HEK293T (cell line): Measurements from ENCODE around the gene KLK6.

Experiments used
- BHLHE40 ChIP-seq: fragments of 450-650 bp; IDR thresholded peaks from 2 replicates; pipeline ENCODE4 v1.6.1; 2016; ENCODE audit warnings: mild to moderate bottlenecking, moderate library complexity, borderline replicate concordance
- ELF4 ChIP-seq: fragments of 450-650 bp; IDR thresholded peaks from 2 replicates; pipeline ENCODE4 v1.6.1; 2017; ENCODE audit warnings: antibody characterized with exemption
- FOXK2 ChIP-seq: fragments of 450-650 bp; IDR thresholded peaks from 2 replicates; pipeline ENCODE4 v1.6.1; 2016; ENCODE audit warnings: mild to moderate bottlenecking
- FOXM1 ChIP-seq: fragments of 450-650 bp; IDR thresholded peaks from 2 replicates; pipeline ENCODE4 v1.6.1; 2017; ENCODE audit warnings: mild to moderate bottlenecking, borderline replicate concordance
- L3MBTL2 ChIP-seq: fragments of 450-650 bp; conservative IDR thresholded peaks from 2 replicates; pipeline ENCODE4 v1.6.1; 2016; ENCODE audit warnings: mild to moderate bottlenecking
- LEF1 ChIP-seq: fragments of 450-650 bp; IDR thresholded peaks from 2 replicates; pipeline ENCODE4 v1.6.1; 2017; ENCODE audit warnings: mild to moderate bottlenecking, borderline replicate concordance
- NFRKB ChIP-seq: fragments of 450-650 bp; IDR thresholded peaks from 2 replicates; pipeline ENCODE4 v1.6.1; 2016; ENCODE audit warnings: mild to moderate bottlenecking, moderate library complexity
- PKNOX1 ChIP-seq: fragments of 450-650 bp; IDR thresholded peaks from 2 replicates; pipeline ENCODE4 v1.6.1; 2016
- SP1 ChIP-seq: fragments of 450-650 bp; IDR thresholded peaks from 2 replicates; pipeline ENCODE4 v1.6.1; 2017
- SUZ12 ChIP-seq: fragments of 450-650 bp; IDR thresholded peaks from 2 replicates; pipeline ENCODE4 v1.6.1; 2016; ENCODE audit warnings: mild to moderate bottlenecking
- TARDBP ChIP-seq: fragments of 450-650 bp; IDR thresholded peaks from 2 replicates; pipeline ENCODE4 v1.6.1; 2016
- ZNF384 ChIP-seq: fragments of 450-650 bp; IDR thresholded peaks from 2 replicates; pipeline ENCODE4 v1.6.1; 2016

GRCh38 chr19:50974702-50975556 is 5.5 kb upstream of the KLK6 start:
- no peak for TF ChIP-seq L3MBTL2
- TF ChIP-seq SUZ12 = no peak
- TF ChIP-seq BHLHE40 = no peak
- no peak for TF ChIP-seq FOXK2
- TF ChIP-seq ZNF384 = no peak
- TF ChIP-seq PKNOX1 = no peak
- TF ChIP-seq FOXM1 = no peak
- TF ChIP-seq SP1 = no peak
- TF ChIP-seq TARDBP = no peak
- TF ChIP-seq LEF1 = no peak
- no peak for TF ChIP-seq NFRKB
- no peak for TF ChIP-seq ELF4
